Activated naive CD8-positive, alpha-beta T cell (primary cell): ENCODE data around the gene KYAT1.
A peak's percentile ranks its signal among the peaks of the same experiment; 100 is the strongest.
"Not testable (repeated sequence)": the region's sequence is repeated elsewhere in the genome, so short reads cannot be mapped to it uniquely, and the experiment has no call there.

ENCODE experiments used
- H3K27ac Mint-ChIP-seq: one replicate; pipeline ENCODE4 v1.8.0; 2021; ENCODE audit warnings: mixed read lengths
- H3K27me3 Mint-ChIP-seq: one replicate; pipeline ENCODE4 v1.8.0; 2021; ENCODE audit warnings: mixed read lengths
- H3K36me3 Mint-ChIP-seq: one replicate; pipeline ENCODE4 v1.8.0; 2021; ENCODE audit warnings: mixed read lengths
- H3K4me1 Mint-ChIP-seq: one replicate; pipeline ENCODE4 v1.8.0; 2021; ENCODE audit warnings: low read depth, mixed read lengths
- H3K4me3 Mint-ChIP-seq: one replicate; pipeline ENCODE4 v1.8.0; 2021; ENCODE audit warnings: mild to moderate bottlenecking, mixed read lengths
- H3K9me3 Mint-ChIP-seq: one replicate; pipeline ENCODE4 v1.8.0; 2021; ENCODE audit warnings: low read depth, mixed read lengths

The KYAT1 gene

DNA sequence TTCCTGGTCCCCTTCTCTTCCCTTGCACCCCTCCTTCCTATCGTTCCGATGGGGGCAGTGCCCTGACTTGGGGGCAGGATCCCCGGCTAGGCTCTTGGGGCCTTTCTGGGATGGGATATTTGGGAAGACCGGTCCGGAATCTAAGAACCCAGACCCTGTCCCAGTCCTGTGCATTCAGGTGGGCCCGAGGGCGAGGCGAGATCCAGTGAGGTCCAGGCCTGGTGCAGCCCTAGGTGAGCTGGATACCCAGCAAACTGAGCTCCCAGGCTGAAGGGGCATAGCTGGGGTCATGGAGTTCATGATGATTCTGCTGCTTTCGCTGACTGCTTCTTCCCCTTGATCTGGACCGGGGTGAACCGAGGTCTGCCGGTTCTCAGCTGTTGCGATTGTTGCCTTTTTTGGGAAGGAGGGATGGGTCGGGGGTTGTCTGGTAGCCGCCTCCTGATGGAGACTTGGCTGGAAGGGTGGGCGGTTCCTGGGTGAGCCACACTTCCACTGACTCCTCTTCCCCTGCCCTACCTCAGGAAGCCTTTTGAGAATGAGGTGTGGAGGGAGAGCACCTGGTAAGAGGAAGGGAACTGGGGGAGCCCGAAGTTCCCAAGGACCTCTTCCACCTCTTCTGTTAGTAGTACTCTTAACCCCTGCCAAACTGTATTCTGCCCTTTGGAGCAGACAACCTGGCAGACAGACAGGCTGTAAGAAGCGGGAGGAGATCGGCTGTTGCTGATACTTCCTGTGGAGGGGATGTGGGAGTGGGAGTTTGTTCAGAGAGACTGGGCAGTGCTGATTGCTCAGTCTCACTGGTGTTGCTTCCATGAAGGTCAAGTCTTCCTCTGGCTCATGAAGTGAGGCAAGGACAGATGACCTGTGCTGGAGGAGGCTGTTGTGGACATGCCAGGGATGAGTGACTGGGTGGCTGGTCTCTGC is 1.2 kb upstream of the KYAT1 start:
- H3K4me1 Mint-ChIP-seq, result peaks cover 56% of the 10 kb centered on the region
- H3K9me3 Mint-ChIP-seq, result no peaks in the 10 kb centered on the region
- H3K27me3 Mint-ChIP-seq, result no peaks in the 10 kb centered on the region
- peak overlapping the region; percentile 92 for H3K4me3 Mint-ChIP-seq
- peak overlapping the region; percentile 90 for H3K27ac Mint-ChIP-seq
- H3K36me3 Mint-ChIP-seq, result no peaks in the 10 kb centered on the region

DNA sequence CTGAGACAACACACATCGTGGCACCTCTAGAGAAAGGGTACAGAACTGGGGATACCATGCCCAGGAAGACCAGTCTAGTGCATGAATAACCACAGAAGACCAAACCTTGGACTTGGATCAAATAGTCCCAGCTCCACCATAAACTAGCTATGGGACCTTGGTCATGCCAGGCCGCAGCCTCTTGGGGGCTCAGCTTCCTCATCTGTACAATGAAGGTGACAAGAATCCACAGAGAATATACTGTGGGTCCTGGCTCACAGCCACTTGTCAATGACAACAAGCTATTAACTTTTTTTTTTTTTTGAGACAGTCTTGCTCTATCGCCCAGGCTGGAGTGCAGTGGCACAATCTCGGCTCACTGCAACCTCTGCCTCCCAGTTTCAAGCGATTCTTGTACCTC is 3.9 kb downstream of the KYAT1 start:
- no peaks in the 10 kb centered on the region for H3K36me3 Mint-ChIP-seq
- H3K4me1 Mint-ChIP-seq, result peaks cover 23% of the 10 kb centered on the region
- H3K27ac Mint-ChIP-seq, result no peak overlapping the region
- no peak overlapping the region for H3K4me3 Mint-ChIP-seq
- H3K27me3 Mint-ChIP-seq, result no peaks in the 10 kb centered on the region
- H3K9me3 Mint-ChIP-seq, result no peaks in the 10 kb centered on the region

DNA sequence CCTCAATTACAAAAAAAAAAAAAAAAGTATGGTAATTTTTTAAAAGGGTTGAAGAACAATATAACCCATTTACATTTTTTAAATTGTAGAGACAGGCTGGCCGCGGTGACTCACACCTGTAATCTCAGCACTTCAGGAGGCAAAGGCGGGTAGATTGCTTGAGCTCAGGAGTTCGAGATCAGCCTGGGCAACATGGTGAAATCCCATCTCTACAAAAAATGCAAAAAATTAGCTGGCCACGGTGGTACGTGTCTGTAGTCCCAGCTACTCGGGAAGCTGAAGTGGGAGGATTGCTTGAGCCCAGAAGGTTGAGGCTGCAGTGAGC is 10.8 kb downstream of the KYAT1 start:
- not testable (repeated sequence) for H3K27ac Mint-ChIP-seq, H3K36me3 Mint-ChIP-seq, H3K4me1 Mint-ChIP-seq, H3K9me3 Mint-ChIP-seq, H3K4me3 Mint-ChIP-seq, H3K27me3 Mint-ChIP-seq

DNA sequence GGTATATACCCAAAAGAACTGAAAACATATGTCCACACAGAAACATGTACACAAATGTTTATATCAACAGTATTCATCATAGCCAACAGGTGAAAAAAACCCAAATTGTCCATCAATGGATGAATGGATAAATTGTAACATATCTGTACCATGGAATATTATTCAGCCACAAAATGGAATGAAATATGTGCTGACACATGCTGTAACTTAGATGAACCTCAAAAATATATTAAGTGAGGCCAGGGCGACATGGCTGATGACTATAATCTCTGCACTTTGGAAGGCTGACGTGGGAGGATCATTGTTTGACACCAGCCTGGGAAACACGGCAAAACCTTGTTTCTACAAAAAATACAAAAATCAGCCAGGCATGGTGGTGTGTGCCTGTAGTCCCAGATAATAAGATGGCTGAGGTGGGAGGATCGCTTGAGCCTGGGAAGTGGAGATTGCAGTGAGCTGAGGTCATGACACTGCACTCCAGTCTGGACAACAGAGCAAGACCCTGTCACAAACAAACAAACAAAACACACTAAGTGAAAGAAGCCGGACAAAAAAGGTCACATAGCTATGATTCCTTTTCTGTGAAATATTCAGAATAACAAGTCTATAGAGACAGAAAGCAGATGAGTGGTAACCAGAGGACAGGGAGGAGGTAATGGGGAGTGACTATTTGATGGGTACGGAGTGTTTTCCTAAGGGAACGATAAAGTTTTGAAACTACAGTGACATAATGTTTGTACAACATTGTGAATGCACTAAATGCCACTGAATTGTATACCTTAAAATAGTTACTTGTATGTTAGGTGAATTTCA is 11.4 kb downstream of the KYAT1 start:
- peaks cover 4% of the 10 kb centered on the region for H3K36me3 Mint-ChIP-seq
- no peaks in the 10 kb centered on the region for H3K9me3 Mint-ChIP-seq
- H3K4me1 Mint-ChIP-seq, result peaks cover 3% of the 10 kb centered on the region
- H3K27me3 Mint-ChIP-seq, result no peaks in the 10 kb centered on the region
- no peak overlapping the region for H3K27ac Mint-ChIP-seq
- no peak overlapping the region for H3K4me3 Mint-ChIP-seq

DNA sequence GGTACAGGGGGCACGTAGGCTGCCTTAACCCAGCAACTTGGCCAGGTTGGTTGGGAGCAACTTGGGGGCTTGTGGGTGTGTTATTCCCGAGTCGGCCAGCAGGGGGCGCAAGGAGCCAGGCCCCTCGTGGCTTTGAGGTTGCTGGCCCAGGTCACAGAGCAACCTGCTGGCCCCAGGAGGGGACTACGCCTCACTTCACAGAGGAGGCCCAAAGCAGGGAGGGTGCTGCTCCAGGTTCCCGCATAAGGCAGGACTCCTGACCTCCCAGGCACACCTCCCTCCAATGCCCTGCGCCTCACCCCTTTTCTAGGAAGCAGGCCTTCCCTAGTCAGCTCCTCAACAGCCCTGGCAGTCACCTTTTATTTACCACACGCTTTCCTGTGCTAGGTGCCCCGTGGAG is 18.1 kb downstream of the KYAT1 start:
- Mint-ChIP-seq H3K36me3 (no peaks in the 10 kb centered on the region), H3K9me3 (no peaks in the 10 kb centered on the region), H3K4me1 (peaks cover 5% of the 10 kb centered on the region), H3K27me3 (no peaks in the 10 kb centered on the region), H3K27ac (no peak overlapping the region), H3K4me3 (no peak overlapping the region)

DNA sequence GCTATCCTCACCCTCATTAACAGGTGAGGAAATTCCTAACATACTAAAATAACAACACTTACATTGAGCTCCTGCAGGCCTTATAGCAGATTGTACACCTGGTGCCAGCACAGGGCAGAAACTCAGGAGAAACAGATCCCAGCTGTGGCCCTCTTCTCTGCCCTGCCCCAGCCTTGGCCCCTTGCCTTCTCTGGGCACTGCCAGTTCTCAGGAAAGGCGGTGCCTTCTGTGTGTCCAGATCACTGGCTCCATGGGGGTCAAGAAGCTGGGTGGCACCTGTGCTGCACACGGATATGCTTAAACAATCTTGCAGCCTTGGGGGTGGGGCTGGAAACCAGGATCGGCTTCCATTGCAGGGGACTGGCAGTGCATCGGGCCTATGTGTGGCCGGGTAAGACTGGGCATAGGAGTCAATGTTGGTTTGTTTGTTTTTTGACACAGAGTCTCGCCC is 19.3 kb downstream of the KYAT1 start:
- H3K27me3 Mint-ChIP-seq, result no peaks in the 10 kb centered on the region
- no peaks in the 10 kb centered on the region for H3K36me3 Mint-ChIP-seq
- H3K27ac Mint-ChIP-seq, result no peak overlapping the region

DNA sequence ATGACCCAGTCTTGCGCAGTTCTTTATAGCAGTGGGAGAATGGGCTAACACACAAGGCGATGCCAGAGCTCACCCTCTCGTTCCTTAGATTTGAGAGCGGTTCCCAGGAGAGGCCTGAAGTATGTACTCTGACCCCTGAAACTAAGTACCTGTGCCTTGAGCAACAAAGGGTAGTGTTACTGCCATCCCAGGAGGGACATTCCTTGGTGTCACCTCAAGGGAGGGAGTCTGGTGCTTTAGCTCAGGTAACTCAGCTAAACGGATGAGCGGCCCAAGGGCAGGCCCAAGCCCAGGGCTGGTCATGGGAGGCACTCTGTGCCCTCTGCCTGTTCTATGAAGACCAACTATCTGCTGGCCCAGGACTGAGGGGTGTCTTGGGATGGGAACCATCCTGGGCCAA is 20.2 kb downstream of the KYAT1 start:
- H3K4me3 Mint-ChIP-seq, result no peak overlapping the region
- H3K4me1 Mint-ChIP-seq, result peaks cover 5% of the 10 kb centered on the region
- no peaks in the 10 kb centered on the region for H3K27me3 Mint-ChIP-seq
- H3K27ac Mint-ChIP-seq, result no peak overlapping the region
- no peaks in the 10 kb centered on the region for H3K9me3 Mint-ChIP-seq
- no peaks in the 10 kb centered on the region for H3K36me3 Mint-ChIP-seq

More for the DNA sequence above, 19.3 kb downstream of the KYAT1 start:
- Mint-ChIP-seq H3K4me3 (no peak overlapping the region), H3K9me3 (no peaks in the 10 kb centered on the region), H3K4me1 (peaks cover 5% of the 10 kb centered on the region)

DNA sequence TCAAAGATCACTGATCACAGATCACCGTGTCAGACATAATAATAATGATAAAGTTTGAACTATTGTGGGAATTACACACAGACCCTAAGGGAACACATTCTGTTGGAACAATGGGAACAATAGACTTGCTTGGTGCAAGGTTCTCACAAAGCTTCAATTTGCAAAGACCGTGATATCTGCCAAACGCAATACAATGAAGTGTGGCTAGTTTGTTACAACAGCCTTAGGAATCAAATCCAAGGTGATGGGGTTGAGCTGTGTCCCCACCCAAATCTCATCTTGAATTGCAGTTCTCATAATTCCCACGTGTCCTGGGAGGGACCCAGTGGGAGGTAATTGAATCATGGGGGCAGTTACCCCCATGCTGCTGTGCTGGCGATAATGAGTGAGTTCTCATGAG is 20.8 kb downstream of the KYAT1 start:
- Mint-ChIP-seq H3K27me3 (no peaks in the 10 kb centered on the region), H3K4me3 (no peak overlapping the region), H3K36me3 (no peaks in the 10 kb centered on the region), H3K27ac (no peak overlapping the region), H3K9me3 (no peaks in the 10 kb centered on the region), H3K4me1 (peaks cover 5% of the 10 kb centered on the region)

DNA sequence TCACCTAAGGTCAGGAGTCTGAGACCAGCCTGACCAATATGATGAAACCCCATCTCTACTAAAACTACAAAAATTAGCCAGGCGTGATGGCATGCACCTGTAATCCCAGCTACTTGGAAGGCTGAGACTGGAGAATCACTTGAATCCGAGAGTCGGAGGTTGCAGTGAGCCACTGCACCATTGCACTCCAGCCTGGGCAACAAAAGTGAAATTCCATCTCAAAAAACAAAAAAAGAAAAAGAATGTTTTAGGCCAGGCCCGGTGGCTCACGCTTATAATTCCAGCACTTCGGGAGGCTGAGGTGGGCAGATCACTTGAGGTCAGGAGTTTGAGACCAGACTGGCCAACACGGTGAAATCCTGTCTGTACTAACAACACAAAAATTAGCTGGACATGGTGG is 23.3 kb downstream of the KYAT1 start:
- H3K4me1 Mint-ChIP-seq, H3K27ac Mint-ChIP-seq, H3K36me3 Mint-ChIP-seq, H3K9me3 Mint-ChIP-seq, H3K4me3 Mint-ChIP-seq, H3K27me3 Mint-ChIP-seq: not testable (repeated sequence)

DNA sequence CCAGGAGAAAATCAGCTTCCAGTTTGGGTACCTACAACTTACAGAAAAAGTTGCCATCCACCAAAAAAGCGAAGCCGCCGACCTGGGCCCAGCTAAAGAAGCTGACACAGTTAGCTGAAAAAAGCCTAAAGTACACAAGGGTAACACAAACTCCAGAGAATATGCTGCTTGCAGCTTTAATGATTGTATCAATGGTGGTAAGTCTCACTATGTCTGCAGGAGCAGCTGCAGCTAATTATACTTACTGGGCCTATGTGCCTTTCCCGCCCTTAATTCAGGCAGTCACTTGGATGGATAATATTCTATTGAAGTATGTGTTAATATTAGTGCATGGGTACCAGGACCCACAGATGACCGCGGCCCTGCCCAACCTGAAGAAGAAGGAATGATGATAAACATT is 27.3 kb downstream of the KYAT1 start:
- not testable (repeated sequence) for H3K4me1 Mint-ChIP-seq, H3K27me3 Mint-ChIP-seq, H3K4me3 Mint-ChIP-seq, H3K27ac Mint-ChIP-seq
- H3K9me3 Mint-ChIP-seq, result peaks cover 12% of the 10 kb centered on the region
- H3K36me3 Mint-ChIP-seq, result peaks cover 17% of the 10 kb centered on the region

DNA sequence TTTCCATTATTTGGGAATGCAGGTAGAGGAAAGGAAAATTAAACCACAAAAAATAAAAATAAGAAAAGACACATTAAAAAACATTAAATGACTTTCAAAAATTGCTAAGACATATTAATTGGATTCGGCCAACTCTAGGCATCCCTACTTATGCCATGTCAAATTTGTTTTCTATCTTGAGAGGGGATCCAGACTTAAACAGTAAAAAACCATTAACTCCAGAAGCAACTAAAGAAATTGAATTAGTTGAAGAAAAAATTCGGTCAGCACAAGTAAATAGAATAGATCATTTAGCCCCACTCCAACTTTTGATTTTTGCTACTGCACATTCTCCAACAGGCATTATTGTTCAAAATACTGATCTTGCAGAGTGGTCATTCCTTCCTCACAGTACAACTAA is 29.1 kb downstream of the KYAT1 start:
- not testable (repeated sequence) for H3K27me3 Mint-ChIP-seq, H3K4me3 Mint-ChIP-seq, H3K27ac Mint-ChIP-seq, H3K4me1 Mint-ChIP-seq
- H3K36me3 Mint-ChIP-seq, result peaks cover 19% of the 10 kb centered on the region
- peaks cover 12% of the 10 kb centered on the region for H3K9me3 Mint-ChIP-seq

DNA sequence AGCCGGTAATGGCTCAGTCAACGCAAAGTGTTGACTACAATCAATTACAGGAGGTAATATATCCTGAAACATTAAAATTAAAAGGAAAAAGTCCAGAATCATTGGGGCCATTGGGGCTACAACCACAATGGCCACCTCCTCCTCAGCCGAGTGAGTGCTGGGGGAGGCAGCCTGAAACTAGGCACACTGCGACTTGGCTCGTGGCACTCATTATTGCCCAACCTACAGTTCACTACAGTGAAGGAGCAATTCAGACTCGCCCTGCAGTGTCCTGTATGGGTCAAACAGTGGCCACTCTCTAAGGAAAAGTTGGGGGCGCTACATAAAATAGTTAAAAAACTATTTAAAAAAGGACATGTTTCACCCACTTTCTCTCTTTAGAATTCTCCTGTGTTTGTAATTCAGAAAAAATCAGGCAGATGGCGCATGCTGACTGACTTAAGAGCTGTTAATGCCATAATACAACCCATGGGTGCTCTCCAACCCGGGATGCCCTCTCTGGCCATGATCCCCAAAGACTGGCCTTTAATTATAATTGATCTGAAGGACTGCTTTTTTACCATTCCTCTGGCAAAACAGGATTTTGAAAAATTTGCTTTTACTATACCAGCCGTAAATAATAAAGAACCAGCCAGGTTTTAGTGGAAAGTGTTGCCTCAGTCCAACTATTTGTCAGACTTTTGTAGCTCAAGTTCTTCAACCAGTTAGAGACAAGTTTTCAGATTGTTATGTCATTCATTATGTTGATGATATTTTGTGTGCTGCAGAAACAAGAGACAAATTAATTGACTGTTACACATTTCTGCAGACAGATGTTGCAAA is 29.8 kb downstream of the KYAT1 start:
- H3K27me3 Mint-ChIP-seq, H3K4me3 Mint-ChIP-seq, H3K27ac Mint-ChIP-seq, H3K4me1 Mint-ChIP-seq: not testable (repeated sequence)
- H3K9me3 Mint-ChIP-seq, result peaks cover 12% of the 10 kb centered on the region
- peaks cover 20% of the 10 kb centered on the region for H3K36me3 Mint-ChIP-seq

DNA sequence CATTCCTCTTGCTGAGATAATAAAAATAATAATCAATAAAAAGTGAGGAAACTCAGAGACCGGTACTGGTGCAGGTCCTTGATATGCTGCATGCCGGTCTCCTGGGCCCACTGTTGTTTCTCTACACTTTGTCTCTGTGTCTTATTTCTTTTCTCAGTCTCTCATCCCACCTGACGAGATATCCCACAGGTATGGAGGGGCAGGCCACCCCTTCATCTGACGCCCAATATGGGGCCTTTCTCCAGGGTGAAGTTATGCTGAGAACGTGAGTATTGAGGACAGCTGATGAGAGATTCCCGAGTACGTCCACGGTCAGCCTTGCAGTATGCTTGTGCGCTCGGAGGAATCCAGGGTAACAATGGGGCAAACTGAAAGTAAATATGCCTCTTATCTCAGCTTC is 30.7 kb downstream of the KYAT1 start:
- H3K4me1 Mint-ChIP-seq, H3K27ac Mint-ChIP-seq, H3K4me3 Mint-ChIP-seq, H3K27me3 Mint-ChIP-seq: not testable (repeated sequence)
- H3K36me3 Mint-ChIP-seq, result peaks cover 20% of the 10 kb centered on the region
- H3K9me3 Mint-ChIP-seq, result peaks cover 12% of the 10 kb centered on the region

DNA sequence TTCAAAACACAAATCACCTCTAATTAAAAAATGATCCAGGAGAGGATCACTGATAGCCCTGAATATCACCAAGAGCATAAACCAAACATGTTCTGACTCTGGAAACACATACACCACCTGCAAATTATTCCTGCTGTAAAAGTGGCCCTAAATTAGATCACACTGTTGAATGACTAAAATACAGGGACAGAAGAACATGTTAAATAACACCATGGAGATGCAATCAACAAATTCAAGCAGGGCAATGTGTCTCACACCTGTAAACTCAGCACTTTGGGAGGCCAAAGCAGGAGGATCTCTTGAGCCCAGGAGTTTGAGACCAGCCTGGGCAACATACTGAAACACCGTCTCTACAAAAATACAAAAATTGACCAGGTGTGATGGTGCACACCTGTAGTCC is 33.9 kb downstream of the KYAT1 start:
- peaks cover 20% of the 10 kb centered on the region for H3K36me3 Mint-ChIP-seq

DNA sequence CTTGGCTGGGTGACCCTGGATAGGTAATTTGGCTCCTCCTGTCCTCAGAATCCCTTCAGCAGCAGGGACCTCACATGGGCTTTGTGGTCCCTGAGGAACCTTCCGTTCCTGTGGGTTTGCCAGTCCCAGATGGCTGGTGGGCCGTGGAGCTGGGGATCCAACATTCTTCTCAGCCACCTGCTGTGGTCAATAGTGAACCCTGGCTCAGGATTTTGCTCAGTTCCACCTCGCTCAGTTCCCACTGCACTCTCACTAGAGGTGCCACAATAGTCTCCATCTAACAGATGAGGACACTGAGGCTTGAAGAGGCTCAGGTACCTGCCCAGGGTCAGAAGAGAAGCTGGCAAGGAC is 35.1 kb downstream of the KYAT1 start:
- Mint-ChIP-seq H3K27ac (no peak overlapping the region), H3K4me1 (no peaks in the 10 kb centered on the region), H3K9me3 (peaks cover 12% of the 10 kb centered on the region), H3K4me3 (no peak overlapping the region), H3K27me3 (no peaks in the 10 kb centered on the region), H3K36me3 (peaks cover 23% of the 10 kb centered on the region)

More for the DNA sequence above, 33.9 kb downstream of the KYAT1 start:
- Mint-ChIP-seq H3K27ac (no peak overlapping the region), H3K4me3 (no peak overlapping the region), H3K27me3 (no peaks in the 10 kb centered on the region), H3K4me1 (no peaks in the 10 kb centered on the region), H3K9me3 (peaks cover 12% of the 10 kb centered on the region)
